Stimulated activated naive CD4-positive, alpha-beta T cell treated with Interleukin-2 at 50 U/mL for 16 hours (primary cell): Measurements from ENCODE around the gene DOCK8.

Experiments
- DNase-seq: peaks from one replicate; lab custom pipeline; 2025; lab: John Stamatoyannopoulos, UW

Gene DOCK8

GRCh38 chr9:459491-460444, 245.1 kb downstream of the DOCK8 start:
- DNase-seq, result no peak

GRCh38 chr9:462121-462520, 247.5 kb downstream of the DOCK8 start:
- no peak for DNase-seq

- no peak for DNase-seq
Measured at GRCh38 chr9:462606-463005, 247.9 kb downstream of the DOCK8 start.

- DNase-seq, result no peak
Measured at GRCh38 chr9:463455-464171, 248.9 kb downstream of the DOCK8 start.

GRCh38 chr9:466747-467146, 252.1 kb downstream of the DOCK8 start:
- DNase-seq, result no peak

- no peak for DNase-seq
Measured at GRCh38 chr9:468766-469426, 254.2 kb downstream of the DOCK8 start.

GRCh38 chr9:469672-470551, 255.2 kb downstream of the DOCK8 start:
- peak; percentile 87 for DNase-seq

GRCh38 chr9:470552-471194, 256.0 kb downstream of the DOCK8 start:
- DNase-seq, result no peak

- no peak for DNase-seq
Measured at GRCh38 chr9:471320-471719, 256.7 kb downstream of the DOCK8 start.

- DNase-seq, result no peak
Measured at GRCh38 chr9:472479-473075, 257.9 kb downstream of the DOCK8 start.

GRCh38 chr9:477193-477592, 262.5 kb downstream of the DOCK8 start:
- DNase-seq, result no peak

- no peak for DNase-seq
Measured at GRCh38 chr9:479304-479970, 264.8 kb downstream of the DOCK8 start.

GRCh38 chr9:479971-480350, 265.3 kb downstream of the DOCK8 start:
- no peak for DNase-seq

GRCh38 chr9:482739-483138, 268.1 kb downstream of the DOCK8 start:
- no peak for DNase-seq

GRCh38 chr9:486156-486555, 271.5 kb downstream of the DOCK8 start:
- DNase-seq, result no peak

- no peak for DNase-seq
Measured at GRCh38 chr9:487429-487828, 272.8 kb downstream of the DOCK8 start.

GRCh38 chr9:488448-488847, 273.8 kb downstream of the DOCK8 start:
- DNase-seq, result no peak

GRCh38 chr9:489198-490197, 274.8 kb downstream of the DOCK8 start:
- no peak for DNase-seq

- no peak for DNase-seq
Measured at GRCh38 chr9:494764-495163, 280.1 kb downstream of the DOCK8 start.
